ELR (cell line): ENCODE data around the gene KCNE3.

ENCODE experiments used
- DNase-seq: peaks from one replicate; pipeline ENCODE4 v3.0.0-alpha.2; 2015; ENCODE audit warnings: low read depth

The KCNE3 gene

DNA sequence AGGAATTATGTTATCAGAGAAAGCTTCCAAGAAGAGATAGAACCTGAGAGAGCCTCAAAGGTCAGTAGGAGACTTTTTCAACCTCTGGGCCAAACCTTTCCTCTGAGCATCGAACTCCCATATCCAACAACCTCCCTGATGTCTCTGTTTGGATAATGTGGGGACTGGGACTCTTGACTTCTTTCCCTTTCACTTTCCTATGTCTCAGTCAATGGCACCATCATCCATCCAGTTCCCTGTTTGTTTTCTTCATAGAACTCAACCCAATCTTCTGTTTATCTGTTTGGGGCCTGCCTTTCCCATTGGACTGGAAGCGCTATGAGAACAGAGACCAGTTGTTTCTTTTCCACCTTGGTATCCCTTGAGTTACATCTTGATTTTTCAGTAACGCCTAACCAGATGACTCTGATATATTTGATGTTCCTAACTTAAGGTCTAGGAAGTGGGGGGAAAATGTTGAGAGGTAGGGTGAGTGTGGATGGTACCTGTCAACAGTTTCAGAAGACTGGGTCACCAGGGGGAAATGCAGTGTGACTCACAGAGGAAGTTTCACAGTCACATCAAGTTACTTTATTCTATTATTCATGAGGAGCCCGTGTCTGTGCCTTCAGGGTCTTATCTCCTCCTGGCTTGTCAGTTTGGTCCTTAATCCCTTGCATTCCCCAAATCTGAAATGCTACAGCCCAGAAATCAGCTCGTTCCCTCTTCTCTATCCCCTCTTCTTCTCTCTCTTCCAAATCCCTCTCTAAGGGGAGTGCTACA is 4.5 kb upstream of the KCNE3 start:
- DNase-seq, result no peak

GRCh38 chr11:74471037-74471436 is 3.7 kb upstream of the KCNE3 start:
- DNase-seq, result no peak

- DNase-seq, result no peak
Observed at GRCh38 chr11:74470526-74470925, 3.2 kb upstream of the KCNE3 start.

- DNase-seq, result no peak
Observed at GRCh38 chr11:74468936-74469335, 1.6 kb upstream of the KCNE3 start.

DNA sequence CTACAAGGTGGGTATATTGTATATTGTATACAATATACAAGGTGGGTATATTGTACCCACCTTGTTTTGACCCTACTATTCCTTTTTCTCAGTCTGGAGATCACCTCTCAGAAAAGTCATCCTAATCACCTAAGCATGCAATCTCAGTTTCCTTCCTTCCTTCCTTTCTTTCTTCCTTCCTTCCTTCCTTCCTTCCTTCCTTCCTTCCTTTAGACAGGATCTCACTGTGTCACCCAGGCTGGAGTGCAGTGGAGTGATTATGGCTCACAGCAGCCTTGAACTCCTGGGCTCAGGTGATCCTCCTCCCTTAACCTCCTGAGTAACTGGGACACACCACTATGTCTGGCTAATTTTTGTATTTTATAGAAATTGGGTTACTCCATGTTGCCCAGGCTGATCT is 1.2 kb upstream of the KCNE3 start:
- no peak for DNase-seq

DNA sequence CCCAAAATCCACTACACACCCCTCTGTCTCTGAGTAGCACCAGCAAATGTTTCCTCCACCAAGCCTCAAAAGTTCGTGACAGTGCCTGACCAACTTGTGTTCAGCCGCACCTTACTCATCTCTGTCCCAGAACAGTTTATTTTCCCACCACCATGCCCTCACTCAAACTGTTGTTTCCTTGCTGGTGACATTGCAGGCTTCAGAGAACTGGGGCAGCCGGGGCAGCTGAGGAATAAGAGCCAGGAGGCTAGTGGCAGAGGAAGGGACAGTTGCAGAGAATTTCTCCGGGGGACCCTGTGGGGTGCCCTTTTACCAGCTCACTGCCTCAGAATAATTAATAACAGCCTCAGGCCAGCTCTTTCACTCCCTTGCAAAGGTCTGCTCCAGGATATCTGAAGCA is 709 bp upstream of the KCNE3 start:
- DNase-seq, result no peak

DNA sequence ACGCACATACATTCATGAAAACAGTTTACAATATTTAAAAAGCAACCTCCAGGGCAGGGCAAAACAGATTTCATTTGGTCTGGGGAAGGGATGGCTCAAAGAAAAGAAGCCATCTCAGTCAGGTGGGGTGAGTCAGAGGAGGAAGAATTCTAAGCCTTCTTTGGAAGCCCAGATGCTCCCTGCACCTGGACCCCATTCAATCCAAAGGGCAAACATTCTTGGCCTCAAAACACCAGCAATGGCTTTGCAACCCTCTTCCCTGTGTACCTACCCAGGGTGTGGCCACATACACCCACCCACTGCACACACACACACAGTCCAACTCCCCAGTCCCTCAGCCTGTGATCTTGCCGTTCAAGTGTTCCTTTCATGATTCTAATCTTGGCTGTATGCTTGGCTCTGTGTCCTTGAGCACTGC is 2.0 kb downstream of the KCNE3 start:
- no peak for DNase-seq

DNA sequence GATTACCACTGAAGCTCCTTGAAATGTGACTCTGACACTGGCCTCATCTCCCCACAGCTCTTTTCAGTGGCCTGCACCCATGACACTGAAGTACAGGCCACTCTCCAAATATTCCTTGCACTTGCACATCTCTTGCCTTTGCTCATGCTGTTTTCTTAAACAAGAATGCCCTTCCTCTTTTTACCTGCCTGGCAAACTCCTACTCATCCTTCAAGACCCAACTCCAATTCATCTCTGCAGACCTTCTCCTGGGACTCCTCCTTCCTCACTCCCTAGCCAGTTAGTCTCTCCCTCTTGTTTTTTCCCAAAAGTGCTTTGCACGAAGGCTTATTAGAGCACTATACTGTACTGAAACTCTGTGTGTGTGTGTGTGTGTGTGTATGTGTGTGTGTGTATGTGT is 2.6 kb downstream of the KCNE3 start:
- no peak for DNase-seq

DNA sequence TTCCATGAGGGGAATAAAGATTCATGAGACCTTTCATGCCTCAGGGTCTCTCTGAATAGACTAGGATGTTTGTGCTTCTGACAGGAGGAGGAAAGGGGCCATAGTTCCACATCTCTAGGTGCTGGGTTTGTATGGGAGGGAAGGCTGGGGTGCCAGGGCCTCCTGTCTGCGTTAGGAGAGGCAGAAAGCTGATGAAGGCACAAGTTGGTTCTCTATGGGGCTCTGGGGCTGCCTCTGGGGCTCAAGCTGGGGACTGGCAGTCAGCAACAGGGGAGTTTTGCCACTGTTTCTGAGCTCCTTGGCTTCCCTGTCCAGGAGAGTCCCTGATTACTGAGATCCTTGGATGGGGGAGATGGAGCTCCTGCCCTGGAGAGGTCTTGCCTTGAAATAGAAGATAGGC is 4.1 kb downstream of the KCNE3 start:
- no peak for DNase-seq

- no peak for DNase-seq
Observed at GRCh38 chr11:74462631-74463030, 4.7 kb downstream of the KCNE3 start.

DNA sequence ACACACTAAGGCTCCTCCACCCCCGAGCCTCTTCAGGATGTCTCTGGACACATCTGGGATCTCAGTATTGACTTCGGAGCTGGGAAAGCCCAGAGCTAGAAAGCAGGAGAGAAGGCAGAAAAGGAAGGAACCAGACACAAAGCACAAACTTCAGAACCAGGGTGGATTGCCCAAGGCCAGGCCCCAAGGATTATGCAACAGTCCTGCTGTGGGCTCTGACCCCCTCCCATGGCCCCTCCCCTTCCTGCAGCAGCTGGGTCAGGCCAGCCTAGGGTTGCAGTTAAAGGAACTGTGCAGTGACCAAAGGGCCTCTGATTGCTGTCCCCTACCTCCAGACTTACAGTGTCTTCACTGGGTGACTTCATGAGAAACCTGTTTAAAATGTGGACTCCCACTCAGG is 5.3 kb downstream of the KCNE3 start:
- no peak for DNase-seq

GRCh38 chr11:74460481-74461154 is 6.7 kb downstream of the KCNE3 start:
- peak; percentile 11 for DNase-seq

DNA sequence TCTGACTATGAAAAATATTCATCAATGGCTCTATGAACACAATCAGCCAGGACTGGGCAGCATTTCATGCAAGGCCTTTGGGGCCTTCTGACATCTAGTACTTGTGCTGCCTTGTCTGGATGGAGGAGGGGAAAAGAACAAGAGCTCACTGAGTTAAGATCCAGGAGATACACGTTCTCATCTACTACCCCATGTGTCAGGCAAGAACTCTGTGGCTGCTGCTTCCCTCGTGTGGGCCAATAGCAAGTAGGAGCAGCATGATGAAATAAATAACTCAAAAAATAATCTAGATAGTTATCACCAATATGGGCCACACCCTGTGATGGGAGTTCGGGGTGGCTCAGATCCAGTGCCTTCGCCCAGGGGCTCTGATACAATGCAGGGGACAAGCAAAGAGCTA is 7.3 kb downstream of the KCNE3 start:
- DNase-seq, result no peak

DNA sequence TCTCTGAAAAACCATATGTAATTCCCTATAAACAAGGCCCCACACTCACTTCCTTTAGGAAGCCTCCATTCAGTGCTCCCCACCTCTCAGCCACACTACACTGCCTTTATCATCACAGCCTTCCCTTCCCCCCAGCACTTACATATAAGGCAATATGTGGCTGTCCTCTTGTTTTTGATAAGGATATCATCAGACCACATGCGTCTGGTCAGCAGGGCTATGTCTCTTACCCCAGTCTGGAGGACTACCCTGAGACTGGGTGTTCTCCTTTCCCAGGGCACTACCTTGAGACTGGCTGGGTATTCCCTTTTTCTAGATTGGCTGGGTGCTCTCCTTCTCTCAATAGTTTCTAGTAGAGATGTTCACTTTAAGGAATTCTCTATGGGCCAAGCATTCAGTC is 7.8 kb downstream of the KCNE3 start:
- DNase-seq, result no peak

GRCh38 chr11:74457356-74457755 is 10.0 kb downstream of the KCNE3 start:
- DNase-seq, result no peak

DNA sequence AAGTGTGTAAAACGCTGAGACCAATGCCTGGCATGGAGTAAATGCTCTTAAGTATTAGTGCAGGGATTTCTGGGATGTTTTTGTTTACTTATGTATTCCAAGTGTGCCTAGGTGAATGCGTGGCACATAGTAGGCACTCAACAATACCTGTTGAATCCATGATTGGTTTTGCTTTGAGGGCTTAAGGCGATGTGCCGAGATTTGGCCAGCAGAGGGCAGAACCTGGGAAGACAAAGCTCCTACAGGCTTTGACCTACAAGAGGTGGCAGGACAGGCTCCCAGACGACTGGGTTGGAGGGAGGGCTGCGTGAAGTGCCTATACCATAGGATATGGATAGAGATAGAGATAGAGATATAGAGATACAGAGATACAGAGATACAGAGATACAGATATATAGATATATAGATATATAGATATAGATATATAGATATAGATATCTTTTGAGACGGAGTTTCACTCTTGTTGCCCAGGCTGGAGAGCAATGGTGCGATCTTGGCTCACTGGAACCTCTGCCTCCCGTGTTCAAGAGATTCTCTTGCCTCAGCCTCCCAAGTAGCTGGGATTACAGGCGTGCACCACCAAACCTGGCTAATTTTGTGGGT is 13.9 kb downstream of the KCNE3 start:
- peak; percentile 71 for DNase-seq

GRCh38 chr11:74452366-74452765 is 15.0 kb downstream of the KCNE3 start:
- no peak for DNase-seq

GRCh38 chr11:74450318-74450717 is 17.0 kb downstream of the KCNE3 start:
- no peak for DNase-seq

GRCh38 chr11:74449369-74449931 is 17.9 kb downstream of the KCNE3 start:
- peak; percentile 87 for DNase-seq

DNA sequence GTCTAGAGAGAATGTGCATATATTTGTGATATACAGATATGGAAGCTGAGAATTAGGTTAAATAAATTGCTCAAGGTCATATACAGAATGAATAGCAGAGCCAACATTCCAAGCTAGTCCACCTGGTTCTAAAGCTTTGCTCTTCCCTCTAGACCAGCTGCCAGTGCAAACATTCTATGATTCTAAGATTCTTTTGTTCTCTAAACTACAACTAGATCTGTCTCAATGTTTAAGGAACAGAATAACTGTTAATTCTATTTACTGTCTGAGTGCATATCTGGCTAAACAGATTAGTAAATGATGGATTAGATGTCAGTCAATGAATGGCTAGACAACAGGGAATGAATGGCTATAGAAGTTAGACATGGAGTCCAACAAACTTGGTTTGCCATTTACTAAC is 19.6 kb downstream of the KCNE3 start:
- no peak for DNase-seq

DNA sequence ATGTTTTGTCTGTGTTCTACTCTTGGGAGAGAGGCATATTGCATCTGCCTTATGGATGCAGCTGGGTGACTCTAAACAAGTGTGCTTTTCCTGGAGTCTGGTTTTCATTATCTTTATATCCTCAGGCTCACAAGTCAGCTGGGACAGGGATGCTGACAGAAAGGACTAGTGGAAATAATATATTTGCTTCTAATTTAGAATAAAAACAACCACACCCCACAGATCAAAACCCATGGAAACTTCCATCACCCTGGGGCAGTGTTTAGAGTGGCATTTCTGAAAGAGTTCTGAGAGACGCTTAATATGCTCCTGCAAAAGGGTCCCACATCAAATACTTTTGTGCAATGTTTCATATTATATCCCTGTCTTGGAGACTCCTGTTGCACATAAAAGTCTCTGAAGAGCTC is 20.8 kb downstream of the KCNE3 start:
- DNase-seq, result no peak

GRCh38 chr11:74444173-74444826 is 23.0 kb downstream of the KCNE3 start:
- DNase-seq, result no peak
